GM18517 (cell line): ENCODE measurements around the gene SLC19A1.

ENCODE experiments used
- ATAC-seq: cut with Tn5 transposase; IDR thresholded peaks from one replicate; pipeline ENCODE4 v1.9.1; 2021; ENCODE audit warnings: mild to moderate bottlenecking, moderate library complexity; ENCODE audit not compliant: unreplicated experiment

Gene SLC19A1

DNA sequence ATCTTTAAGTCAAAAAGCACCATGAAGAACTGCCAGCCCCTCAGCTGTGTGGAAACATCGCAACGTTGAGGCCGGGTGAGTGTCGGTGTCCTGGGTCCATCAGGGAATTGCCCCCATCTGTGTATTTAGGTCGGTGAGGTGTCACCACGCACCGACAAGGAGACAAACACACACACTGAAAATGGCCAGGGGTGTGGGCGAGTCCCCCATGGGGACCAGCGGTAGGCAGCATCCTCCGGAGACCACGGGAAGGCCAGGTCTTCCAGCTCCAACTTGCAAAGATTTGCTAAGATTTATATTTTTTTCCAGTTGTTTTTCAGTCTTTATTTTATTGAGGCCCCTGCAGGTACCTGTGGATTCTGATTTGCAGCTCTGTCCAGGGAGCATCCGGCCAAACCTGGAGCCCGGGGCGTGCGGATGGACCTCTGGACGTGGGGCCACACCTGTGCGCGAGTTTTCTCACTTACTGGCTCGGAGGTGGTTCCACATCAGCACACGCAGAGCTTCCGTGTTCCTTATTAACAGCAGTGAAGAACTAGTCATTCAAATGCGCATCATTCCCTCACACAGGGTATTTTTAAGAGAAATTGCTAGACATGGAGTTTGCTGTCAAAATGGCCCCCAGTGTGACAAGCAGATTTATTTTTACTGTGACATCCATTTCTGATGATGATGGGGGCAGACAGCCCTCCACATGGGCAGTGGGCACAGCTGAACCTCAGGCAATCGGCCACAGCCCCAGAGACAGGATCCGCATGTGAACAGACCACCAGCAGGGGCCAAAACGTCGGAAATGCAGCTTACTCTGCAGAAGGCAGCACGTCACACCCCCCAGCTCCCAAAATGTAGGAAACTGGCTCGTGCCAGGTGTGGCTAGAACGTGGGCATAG, 17.2 kb upstream of the SLC19A1 start:
- no peak for ATAC-seq

DNA sequence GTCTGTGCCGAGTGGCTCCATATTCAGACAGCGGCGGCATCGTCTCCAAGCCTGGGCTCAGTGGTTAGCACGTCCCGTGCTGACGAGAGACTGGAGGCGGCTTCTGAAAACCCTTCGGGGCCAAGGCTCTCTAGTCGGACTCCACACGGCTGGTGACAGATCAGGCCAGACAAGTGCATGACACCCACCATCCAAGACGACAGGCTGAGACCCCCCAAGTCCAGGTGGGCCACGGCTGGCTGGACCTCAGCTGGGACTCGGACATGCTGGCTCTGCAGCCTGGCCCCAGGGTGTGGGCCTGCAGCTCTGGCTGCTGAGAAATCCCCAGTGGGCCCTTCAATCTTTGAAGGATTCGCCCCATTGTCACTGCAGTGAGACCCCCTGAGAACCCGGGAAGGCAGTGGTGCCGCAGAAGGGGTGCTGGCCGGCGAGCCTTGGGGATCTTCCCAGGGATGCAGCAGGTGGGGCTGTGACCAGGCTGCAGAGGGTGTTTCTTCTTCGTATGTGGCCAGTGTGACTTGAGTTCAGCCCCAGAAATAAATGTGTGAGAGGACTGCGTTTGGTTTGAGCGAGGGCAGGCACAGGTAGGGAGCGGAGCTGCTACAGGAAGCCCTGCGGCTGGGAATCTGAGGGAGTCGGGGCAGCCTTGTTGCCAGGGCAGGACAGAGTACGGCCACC, 15.9 kb upstream of the SLC19A1 start:
- no peak for ATAC-seq

DNA sequence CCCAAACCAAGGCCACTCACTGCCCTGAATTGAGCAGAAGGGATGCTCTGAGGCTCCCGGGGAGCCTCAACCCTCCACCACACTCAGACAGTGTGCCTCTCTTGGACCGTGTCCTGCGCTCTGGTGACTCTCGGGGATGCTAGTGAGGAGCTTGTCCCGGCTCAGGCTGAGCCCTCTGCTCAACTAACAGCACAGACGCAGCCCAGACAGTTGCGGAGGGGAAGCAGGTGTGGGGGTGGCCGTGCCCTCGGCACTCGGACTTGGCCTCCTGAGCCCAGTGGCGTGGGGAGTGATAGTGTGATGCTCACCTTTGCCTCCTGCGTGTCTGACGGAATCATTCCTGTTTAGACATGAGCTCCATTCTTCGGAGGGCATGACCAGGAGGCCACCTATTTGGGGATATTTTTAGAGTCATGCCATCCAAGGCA, 15.4 kb upstream of the SLC19A1 start:
- ATAC-seq = no peak

DNA sequence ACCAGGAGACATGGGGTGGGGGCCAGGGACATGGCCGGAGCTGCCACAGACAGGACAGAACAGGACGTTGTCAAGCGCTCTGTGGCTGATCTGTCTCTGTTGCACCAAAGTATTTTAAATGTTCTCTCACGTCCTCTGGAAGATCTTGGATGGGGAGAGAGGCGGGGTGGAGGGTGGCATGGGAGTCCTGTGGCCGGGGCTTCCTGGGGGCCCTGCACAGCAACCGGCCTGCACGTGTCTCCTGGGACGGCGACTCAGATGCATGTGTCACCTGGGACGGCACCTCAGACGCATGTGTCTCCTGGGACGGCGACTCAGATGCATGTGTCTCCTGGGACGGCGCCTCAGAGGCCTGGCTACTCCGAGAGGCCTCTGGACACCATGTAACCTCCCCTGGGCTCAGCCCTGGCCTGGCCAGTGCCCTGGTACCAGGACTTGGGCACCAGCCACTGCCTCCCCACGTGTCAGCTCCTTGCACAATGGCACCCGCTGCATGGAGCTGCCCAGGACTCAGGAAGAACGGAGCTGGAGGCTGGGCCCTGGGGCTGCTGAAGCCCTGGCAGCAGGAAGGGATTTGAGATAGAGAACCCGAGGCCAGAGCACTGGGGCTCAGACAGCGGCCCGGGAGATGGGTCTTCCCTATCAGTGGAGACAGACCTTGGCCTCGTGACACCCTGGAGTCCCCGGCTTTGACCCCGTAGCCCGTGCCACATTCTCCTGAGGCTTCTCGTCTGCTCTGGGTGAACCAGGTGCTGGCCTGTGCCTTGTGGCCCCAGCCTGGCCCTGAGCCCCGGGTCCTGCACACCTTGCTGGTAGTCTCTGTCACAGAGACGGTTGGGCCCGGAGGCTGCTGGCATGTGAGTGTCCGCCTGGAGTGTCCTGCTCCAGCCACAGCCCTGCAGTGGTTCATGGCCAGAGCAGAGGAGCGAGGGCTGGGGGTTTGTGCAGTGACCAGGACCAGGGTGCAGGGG, 14.7 kb upstream of the SLC19A1 start:
- no peak for ATAC-seq

DNA sequence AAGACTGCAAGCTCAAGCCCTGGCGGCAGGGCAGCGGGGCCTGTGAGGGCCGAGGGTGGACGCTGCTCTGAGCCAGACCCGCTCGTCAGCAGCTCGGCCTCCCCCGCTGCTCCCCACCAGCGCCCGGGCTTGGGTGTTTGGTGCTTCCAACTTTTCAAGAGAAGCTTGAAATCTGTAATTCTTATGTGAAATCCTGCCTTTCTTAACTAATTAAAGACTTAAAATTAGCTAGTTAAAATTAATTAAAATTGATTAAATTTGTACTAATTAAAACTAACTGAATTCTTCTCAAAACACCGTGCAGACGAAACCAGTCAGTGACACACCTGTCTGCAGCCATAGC, 14.0 kb upstream of the SLC19A1 start:
- ATAC-seq = no peak

DNA sequence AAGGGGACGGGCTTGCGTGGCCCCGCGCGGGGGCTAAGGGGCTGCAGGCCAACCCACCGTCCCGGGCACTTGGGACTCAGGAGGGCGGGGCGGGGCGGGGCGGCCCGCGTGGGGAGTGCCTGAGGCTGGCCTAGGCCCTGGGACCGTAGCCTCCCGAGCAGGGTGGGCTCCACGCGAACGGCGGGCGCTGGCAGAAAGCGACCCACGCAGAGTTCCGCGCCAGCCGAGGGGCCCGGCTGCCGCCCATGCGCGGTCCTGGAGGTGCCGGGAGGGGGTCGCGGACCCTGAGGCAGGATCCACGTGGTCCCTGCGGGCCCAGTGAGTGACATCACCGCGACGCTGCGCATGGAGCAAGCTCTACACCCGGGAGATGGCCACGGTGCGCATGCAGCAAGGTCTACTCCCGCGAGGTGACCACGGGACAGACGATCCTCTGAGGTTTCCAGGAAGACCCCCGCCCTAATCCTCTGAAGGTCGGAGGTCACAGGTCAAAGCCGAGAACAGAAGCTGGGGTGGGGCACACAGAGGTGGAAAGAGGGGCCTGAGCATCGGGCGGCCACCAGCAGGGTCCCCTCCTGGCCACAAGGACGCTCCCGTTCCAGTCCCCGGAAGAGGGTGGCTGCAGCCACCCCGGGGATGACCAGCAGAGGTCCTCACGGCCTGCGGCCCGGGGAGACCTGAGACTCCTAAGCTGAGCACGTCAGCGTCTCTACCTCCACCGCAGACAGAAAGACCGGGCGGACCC, 13.5 kb upstream of the SLC19A1 start:
- ATAC-seq = peak; percentile 57

DNA sequence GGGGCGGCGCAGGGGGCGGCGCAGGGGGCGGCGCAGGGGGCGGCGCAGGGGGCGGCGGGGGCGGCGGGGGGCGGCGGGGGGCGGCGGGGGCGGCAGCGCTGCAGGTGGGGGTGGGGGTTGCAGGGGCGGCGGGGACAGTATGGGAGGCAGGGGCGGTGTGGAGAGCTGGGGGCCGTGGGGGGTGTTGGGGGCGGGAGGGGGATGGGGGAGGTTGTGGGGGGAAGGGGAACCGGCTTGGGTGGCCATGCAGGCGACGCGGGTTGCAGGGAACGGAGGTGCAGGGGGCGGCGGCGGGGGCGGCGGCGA, 13.0 kb upstream of the SLC19A1 start:
- ATAC-seq = no peak

DNA sequence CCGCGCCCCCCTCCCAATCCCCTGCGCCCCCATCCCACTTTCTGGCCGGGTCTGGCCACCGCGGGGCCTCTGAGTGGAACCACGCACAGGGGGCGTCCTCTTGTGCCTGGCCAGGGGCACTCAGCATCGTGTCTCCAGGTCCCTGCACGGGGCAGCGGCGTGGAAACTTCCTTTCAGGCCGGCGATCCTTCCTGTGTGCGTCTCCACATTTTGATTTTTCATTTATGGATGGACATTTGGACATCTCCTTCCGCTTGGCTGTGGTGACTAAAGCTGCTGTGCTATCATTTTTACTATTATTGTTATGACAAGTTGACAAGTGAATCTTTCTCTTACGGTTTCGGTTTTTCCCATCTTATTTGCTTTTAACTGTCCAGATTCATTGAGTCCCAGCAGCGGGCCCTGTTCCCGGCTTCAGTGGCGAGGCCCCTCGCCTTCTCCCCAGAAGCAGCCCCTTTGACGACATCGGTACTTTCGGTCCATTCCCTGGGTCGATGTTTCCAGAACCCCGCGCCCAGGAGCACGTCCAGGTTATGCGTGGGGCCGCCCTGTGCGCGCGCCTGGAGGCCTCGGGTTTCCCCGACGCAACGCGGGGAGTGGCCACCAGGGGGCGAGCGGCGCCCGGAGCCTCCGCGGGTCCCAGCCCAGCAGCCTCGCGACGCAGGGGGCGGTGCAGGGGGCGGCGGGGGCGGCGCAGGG, 12.4 kb upstream of the SLC19A1 start:
- ATAC-seq = no peak

DNA sequence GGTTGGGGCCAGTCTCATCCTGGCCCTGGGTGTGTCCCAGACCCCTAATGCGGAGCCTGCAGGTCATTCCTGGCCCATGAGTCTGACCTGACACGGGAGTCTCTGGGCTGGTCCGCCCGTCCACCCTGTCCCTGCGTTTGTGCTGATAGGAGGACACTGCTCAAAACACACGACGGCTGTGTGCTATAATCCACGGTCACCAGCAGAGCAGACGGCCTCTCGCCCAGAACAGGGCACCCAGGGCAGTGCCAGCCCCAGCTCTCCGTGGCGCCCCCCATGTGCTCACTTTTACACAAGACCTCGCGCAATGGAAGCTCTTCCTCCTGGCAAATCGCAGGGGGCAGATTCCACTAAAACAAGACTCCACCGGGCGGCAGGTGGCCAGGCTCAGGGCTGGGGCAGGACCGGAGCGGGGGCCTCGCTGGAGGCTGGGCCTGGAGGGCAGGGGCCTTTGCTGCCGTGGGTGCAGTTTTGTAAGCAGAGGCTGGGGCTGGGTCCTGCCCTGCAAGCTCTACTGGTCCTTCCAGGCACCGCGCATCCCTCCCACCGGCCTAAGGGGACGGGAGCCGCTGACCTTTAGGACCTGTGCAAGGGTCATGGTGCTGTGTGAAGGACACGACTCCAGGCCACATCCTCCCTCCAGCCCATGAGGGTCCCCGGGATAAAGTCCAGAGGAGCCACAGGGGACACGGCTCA, 10.6 kb upstream of the SLC19A1 start:
- ATAC-seq = no peak

DNA sequence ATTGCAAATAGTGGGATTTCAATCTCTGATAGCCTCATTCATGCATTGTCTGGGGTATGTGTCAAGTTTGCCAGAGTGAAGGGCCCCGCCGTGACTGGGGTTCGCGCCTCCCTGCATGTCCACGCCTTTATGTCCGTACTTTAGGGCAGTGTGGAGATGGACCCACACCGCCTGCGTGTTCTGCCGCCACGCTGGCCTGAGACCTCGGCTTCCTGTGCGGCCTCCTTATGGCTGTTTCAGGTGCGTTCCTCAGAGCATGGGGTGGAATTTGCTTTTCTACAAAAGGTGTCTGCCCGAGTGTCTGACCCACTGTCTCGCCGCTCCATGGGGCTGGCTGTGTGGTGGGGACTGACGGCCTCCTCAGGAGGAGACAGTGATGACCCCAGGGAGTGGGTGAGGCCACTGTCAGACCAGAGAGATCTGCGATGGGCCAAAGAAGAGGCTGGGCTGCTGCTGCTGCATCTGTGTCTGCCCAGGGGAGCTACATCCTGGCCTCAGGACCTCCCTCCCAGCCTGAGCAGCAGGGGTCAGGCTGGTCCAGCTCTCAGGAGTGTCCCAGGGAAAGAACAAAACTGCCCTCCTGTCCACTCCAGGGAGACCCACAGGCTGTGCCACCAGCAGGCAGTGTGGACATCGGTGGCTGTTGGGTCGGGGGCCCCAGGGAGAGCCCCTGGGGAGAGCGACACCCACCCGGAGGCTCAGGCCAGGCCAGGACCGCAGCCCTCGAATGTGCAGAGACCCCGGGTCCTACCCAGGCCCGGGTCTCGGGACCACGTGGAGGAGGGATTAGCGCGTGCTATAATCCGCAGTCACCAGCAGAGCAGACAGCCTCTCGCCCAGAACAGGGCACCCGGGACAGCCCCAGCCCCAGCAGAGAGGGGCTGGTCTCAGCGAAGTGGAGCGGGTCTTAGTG, 9.8 kb upstream of the SLC19A1 start:
- no peak for ATAC-seq

DNA sequence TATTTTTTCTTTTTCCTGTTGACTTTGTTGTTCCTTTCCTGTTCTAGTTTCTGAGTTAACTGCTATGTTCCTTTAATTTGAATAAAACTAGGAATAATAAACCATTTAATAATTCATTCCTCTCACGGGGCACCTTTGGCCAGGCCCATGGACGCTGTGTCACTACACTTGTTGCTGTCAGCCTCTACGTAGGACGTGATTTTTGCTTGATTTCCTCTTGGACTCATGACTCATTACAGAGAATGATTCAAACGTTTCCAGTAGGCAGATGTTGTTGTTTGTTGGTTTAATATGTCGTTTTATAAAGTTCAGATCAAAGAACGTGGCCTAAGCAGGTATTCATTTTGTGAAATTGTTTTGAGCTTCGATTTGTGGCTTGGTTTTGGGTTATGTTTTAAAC, 9.1 kb upstream of the SLC19A1 start:
- ATAC-seq = no peak

DNA sequence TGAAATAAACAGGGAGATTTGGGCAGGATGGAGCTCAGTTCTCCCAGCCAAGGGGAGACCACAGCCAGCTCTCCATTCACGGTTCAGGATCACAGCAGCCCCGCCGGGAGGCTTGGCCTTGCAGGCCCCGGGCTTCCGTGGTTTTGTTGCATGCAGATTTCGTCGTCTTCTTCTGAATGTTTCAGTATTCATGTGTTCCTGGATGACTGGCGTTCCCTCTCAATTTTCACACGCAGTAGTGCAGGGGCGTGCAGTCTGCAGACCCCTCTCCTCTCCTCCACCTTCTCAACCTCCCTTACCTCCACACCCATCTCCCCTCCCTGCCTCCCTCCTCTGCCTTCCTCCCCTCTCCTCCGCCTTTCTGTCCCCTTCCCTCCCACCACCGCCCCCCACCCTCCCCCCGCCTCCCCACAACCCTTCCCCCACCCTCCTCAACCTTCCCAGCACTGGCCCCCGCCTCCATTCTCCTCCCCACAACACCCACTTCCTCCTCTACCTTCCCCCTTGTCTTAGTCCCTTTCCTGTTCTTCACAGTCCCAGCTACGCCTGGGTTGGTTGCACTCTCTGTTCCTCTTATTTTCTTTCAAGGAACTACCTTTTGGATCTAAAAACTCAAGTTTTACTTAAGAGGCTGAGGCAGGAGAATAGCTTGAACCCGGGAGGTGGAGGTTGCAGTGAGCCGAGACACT, 8.4 kb upstream of the SLC19A1 start:
- no peak for ATAC-seq

DNA sequence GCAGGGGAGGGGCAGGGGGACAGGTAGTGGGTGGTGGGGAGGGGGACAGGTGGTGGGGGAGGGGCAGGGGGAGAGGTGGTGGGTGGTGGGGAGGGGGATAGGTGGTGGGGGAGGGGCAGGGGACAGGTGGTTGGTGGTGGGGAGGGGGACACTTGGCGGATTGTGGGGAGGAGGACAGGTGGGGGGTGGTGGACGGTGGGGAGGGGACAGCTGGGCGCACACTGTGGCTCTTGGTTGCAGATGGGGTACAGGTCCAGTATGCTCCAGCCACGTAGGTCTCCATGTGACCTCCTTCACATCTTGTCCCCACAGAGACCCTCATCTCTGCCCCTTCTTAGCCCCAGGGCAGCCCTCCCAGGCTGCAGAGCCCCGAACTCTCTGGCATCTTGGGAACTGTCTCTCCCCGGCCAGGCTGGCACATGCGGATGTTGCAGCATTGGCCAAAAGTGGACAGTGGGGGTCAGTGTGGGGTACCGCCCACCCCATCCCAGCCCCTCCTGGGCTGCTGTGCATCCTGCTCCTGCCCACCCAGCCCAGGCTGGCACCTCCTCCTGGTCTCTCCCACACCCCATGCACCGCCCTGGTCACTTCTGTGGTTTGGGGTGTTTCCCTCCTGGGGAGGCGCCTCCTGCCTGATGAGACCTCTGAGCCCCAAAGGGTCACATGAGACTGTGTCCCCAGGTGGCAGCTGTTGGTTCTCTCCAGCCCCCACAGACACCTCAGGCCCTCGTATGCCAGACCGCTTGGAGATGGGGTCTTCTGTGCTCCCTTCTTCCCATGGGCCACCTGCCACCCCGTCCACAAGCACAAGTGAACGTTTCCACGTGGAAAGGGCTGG, 7.6 kb upstream of the SLC19A1 start:
- no peak for ATAC-seq

DNA sequence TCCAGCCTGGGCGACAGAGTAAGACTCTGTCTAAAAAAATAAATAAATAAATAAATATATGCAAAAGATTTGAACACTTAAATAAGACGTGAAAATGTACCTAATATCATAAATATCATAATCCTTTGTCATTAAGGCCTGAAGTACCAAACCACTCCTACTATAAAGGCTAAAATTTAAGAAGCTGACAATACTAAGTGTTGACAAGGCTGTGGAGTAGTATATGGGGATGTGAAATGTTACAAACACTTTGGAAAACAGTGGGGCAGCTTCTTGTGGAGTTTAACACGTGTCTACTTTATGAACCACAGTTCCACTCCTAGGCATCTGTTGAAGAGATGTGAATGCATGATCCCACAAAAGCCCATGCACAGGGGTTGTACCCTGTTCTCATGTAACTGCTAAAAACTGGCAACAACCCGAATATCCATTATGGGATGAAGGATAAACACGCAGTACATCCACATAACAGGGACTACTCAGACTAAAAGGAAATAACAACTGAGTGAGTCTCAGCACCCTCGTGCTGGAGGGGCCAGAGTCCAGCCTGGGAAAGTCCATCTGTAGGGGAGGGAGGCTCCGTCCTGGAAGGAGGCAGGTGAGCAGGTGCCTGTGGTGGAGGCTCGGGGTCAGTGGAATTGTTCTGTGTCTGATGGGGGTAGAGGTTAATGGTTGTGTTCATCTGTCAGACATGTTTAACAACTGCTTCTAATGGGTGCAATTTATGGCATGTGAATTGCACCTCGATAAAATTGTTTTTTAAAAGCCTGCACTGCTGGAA, 6.7 kb upstream of the SLC19A1 start:
- ATAC-seq = no peak

DNA sequence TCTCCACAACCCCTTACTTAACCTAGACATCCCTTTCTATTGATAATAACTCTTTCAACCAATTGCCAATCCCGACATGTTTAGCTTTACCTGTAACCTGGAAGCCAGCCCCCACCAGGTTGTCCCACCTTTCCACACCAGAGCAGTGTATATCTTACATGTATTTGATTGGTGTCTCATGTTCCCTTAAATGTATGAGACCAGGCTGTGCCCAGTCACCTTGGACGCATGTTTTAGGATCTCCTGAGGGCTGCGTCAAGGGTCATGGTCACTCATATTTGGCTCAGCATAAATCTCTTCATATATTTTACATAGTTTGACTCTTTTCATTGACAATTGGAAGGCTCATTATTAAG, 5.3 kb upstream of the SLC19A1 start:
- ATAC-seq = no peak
